GM23248 (cell line): ENCODE results near the gene MYZAP.

Experiments used
- EZH2 ChIP-seq: fragments of 200-600 bp; sonication (generic); IDR thresholded peaks from 2 replicates; pipeline ENCODE4 v1.6.1; 2018; ENCODE audit warnings: antibody characterized with exemption, mild to moderate bottlenecking; ENCODE audit not compliant: insufficient read depth, poor library complexity, severe bottlenecking
- EZH2phosphoT487 ChIP-seq: fragments of 200-600 bp; sonication (generic); IDR thresholded peaks from 2 replicates; pipeline ENCODE4 v1.6.1; 2018; ENCODE audit warnings: antibody characterized with exemption, moderate library complexity, mild to moderate bottlenecking, low read depth; ENCODE audit not compliant: insufficient read depth

DNA sequence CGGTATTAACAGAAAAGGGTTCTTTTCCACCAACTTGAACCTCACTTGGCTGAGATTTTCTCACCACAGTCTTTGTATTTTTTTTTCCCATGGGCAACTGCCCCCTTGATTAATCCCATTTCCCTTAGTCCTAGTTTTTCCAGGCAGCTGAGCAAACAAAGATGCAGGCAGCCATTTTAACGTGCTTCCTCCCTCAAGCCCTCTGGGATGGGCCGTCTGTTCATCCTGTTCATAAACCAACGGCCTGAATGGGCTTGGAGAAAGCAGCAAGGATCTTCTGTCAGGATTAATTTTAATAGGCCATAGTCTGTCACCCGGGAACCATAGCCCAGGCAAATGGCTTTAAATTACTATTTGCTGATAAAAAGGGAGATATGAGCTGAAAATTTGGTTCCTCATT is 104.4 kb downstream of the MYZAP start:
- TF ChIP-seq EZH2, result no peak
- no peak for TF ChIP-seq EZH2phosphoT487
